HL-60/S4 treated with retinoic acid at 250 ng/mL for 4 days and 3 days (cell line): ENCODE results near the gene CPSF4.

Source experiments
- in situ Hi-C: fragments of 300-500 bp; cut with MboI; formaldehyde crosslinking; loops from 2 replicates; pipeline ENCODE4 v1.7.0; 2022; ENCODE audit warnings: low sequenced_read_pairs

CPSF4 gene

GRCh38 chr7:99447943-99448342 is 9.2 kb downstream of the CPSF4 start:
- in situ Hi-C loops: no loop called here

GRCh38 chr7:99448855-99449254 is 10.1 kb downstream of the CPSF4 start:
- in situ Hi-C loops: no loop called here

GRCh38 chr7:99449326-99449725 is 10.6 kb downstream of the CPSF4 start:
- in situ Hi-C loops: no loop called here

- in situ Hi-C loops: no loop called here
Measured at GRCh38 chr7:99451936-99452335, 13.2 kb downstream of the CPSF4 start.

- in situ Hi-C loops: no loop called here
Measured at GRCh38 chr7:99452541-99452940, 13.8 kb downstream of the CPSF4 start.

- in situ Hi-C loops: no loop called here
Measured at GRCh38 chr7:99453105-99453504, 14.4 kb downstream of the CPSF4 start.

GRCh38 chr7:99455874-99456273 is 17.1 kb downstream of the CPSF4 start:
- in situ Hi-C loops: no loop called here

- in situ Hi-C loops: no loop called here
Measured at GRCh38 chr7:99456288-99456687, 17.5 kb downstream of the CPSF4 start.

- in situ Hi-C loops: no loop called here
Measured at GRCh38 chr7:99457050-99457649, 18.4 kb downstream of the CPSF4 start.

GRCh38 chr7:99457650-99458493 is 19.1 kb downstream of the CPSF4 start:
- in situ Hi-C loops: no loop called here

- in situ Hi-C loops: no loop called here
Measured at GRCh38 chr7:99459087-99459486, 20.3 kb downstream of the CPSF4 start.

GRCh38 chr7:99460651-99461050 is 21.9 kb downstream of the CPSF4 start:
- in situ Hi-C loops: no loop called here

GRCh38 chr7:99461221-99461620 is 22.5 kb downstream of the CPSF4 start:
- in situ Hi-C loops: no loop called here

- in situ Hi-C loops: no loop called here
Measured at GRCh38 chr7:99465421-99465768, 26.7 kb downstream of the CPSF4 start.

GRCh38 chr7:99468336-99468918 is 29.7 kb downstream of the CPSF4 start:
- in situ Hi-C loops: no loop called here

GRCh38 chr7:99469381-99470065 is 30.8 kb downstream of the CPSF4 start:
- in situ Hi-C loops: no loop called here

GRCh38 chr7:99472561-99473314 is 34.0 kb downstream of the CPSF4 start, which contains the start of gene ZNF789:
TSS of gene ZNF789 (plus strand) at chr7:99472890. CDS start at chr7:99476457, 3,567 bp downstream.
- in situ Hi-C loops: no loop called here

GRCh38 chr7:99473315-99473596 is 34.5 kb downstream of the CPSF4 start:
- in situ Hi-C loops: no loop called here

GRCh38 chr7:99476107-99476506 is 37.4 kb downstream of the CPSF4 start:
- in situ Hi-C loops: no loop called here

- in situ Hi-C loops: no loop called here
Measured at GRCh38 chr7:99478464-99479440, 40.0 kb downstream of the CPSF4 start.
